ENCODE results near the gene GOLGA2. TPM values are rescaled to one million over a fixed set of nuclear protein-coding genes. Genes with fewer than 3 reads are reported as not detected.

Gene GOLGA2
- total RNA-seq, 4 donors from 2014 or later: 81.8 to 123 (median 116) TPM

- no peak for TF ChIP-seq CTCF (IDR thresholded peaks at IDR 0.05)
- TF ChIP-seq POLR2A (IDR thresholded peaks at IDR 0.05): no peak
- intact Hi-C loops (cut with DNase I; ENCODE audit: low total_unique reads): no loop called here
- no peak overlapping the region for H3K4me3 ChIP-seq (ENCODE audit: low read depth, poor library complexity, severe bottlenecking)
- 63 to 64% methylated on average over 15 of the region's 15 CpGs for WGBS, 2 donors
- no peak for DNase-seq (ENCODE audit: low spot score in 2 of 2)
Measured at GRCh38 chr9:128208946-128209669, 66.7 kb downstream of the GOLGA2 start.

- no peak overlapping the region for H3K4me3 ChIP-seq (ENCODE audit: low read depth, poor library complexity, severe bottlenecking)
- DNase-seq (ENCODE audit: low spot score in 2 of 2): no peak
- intact Hi-C loops (cut with DNase I; ENCODE audit: low total_unique reads): no loop called here
- TF ChIP-seq CTCF (IDR thresholded peaks at IDR 0.05) (no peak), POLR2A (IDR thresholded peaks at IDR 0.05) (no peak)
- WGBS, 2 donors: 32 to 47% methylated on average over 7 of the region's 7 CpGs
Measured at GRCh38 chr9:128208386-128208785, 67.4 kb downstream of the GOLGA2 start.

GRCh38 chr9:128206916-128207910 is 68.6 kb downstream of the GOLGA2 start:
- TF ChIP-seq POLR2A (IDR thresholded peaks at IDR 0.05) (no peak), CTCF (IDR thresholded peaks at IDR 0.05) (no peak)
- intact Hi-C loops (cut with DNase I; ENCODE audit: low total_unique reads): no loop called here
- H3K4me3 ChIP-seq (ENCODE audit: low read depth, poor library complexity, severe bottlenecking): no peak overlapping the region
- 64 to 70% methylated on average over 15 of the region's 15 CpGs for WGBS, 2 donors
- no peak for DNase-seq (ENCODE audit: low spot score in 2 of 2)

GRCh38 chr9:128206484-128206883 is 69.3 kb downstream of the GOLGA2 start:
- intact Hi-C loops (cut with DNase I; ENCODE audit: low total_unique reads): no loop called here

More at GRCh38 chr9:128206484-128206883, 69.3 kb downstream of the GOLGA2 start:
- no peak for DNase-seq (ENCODE audit: low spot score in 2 of 2)
- no peak overlapping the region for H3K4me3 ChIP-seq (ENCODE audit: low read depth, poor library complexity, severe bottlenecking)
- WGBS, 2 donors: 80 to 88% methylated on average over 3 of the region's 3 CpGs
- TF ChIP-seq CTCF (IDR thresholded peaks at IDR 0.05) (no peak), POLR2A (IDR thresholded peaks at IDR 0.05) (no peak)

MicroRNA genes within 50 kb of the gene (microRNA counts, 767-probe panel; counts per million panel counts)
- microRNA hsa-miR-199b-5p: 14,672 to 16,533 counts per million in 2 donors
- microRNA hsa-miR-3154: 0 to 358 counts per million in 2 donors

Small RNA genes within 50 kb of the gene (microRNA-seq; reads per million reads assigned to microRNA genes)
- 2,461 to 2,677 reads per million in 2 donors for gene MIR199B (ENCODE audit: borderline number of aligned reads in 1 of 2, borderline replicate concordance in 2 of 2)
- gene MIR3154 (ENCODE audit: borderline number of aligned reads in 1 of 2, borderline replicate concordance in 2 of 2): 0 to 1.1 reads per million in 2 donors

Other genes starting within 250 kb of the GOLGA2 start
- 10 to 100 TPM in 1 of 4 donors, 1 to 10 TPM in 3; 8.6 to 10.8 (median 9.6) TPM for gene NAIF1, start 208.7 kb downstream of the GOLGA2 start, total RNA-seq
- 10 to 100 TPM; 26.4 to 40.3 (median 32.0) TPM for gene SLC25A25, start 207.8 kb downstream of the GOLGA2 start, total RNA-seq
- gene PTGES2, start 148.3 kb downstream of the GOLGA2 start, total RNA-seq: 10 to 100 TPM; 32.6 to 66.5 (median 56.3) TPM
- gene LCN2, start 126.6 kb downstream of the GOLGA2 start, total RNA-seq: 10 to 100 TPM in 2 of 4 donors, 1 to 10 TPM in 2; 3.7 to 33.8 (median 19.1) TPM
- 100 to 1,000 TPM; 288 to 606 (median 392) TPM for gene BBLN, start 115.7 kb downstream of the GOLGA2 start, total RNA-seq
- 100 to 1,000 TPM in 1 of 4 donors, 10 to 100 TPM in 3; 71.6 to 135 (median 83.9) TPM for gene CIZ1, start 84.4 kb downstream of the GOLGA2 start, total RNA-seq
- gene DNM1, start 72.6 kb downstream of the GOLGA2 start, total RNA-seq: 10 to 100 TPM in 1 of 4 donors, 1 to 10 TPM in 3; 6.9 to 11.4 (median 9.0) TPM
- 10 to 100 TPM; 12.3 to 31.1 (median 24.8) TPM for gene SWI5, start 269 bp upstream of the GOLGA2 start, total RNA-seq
- gene TRUB2, start 46.4 kb upstream of the GOLGA2 start, total RNA-seq: 10 to 100 TPM; 10.8 to 13.9 (median 11.5) TPM
- 100 to 1,000 TPM in 2 of 4 donors, 10 to 100 TPM in 2; 80.4 to 120 (median 99.4) TPM for gene COQ4, start 46.8 kb upstream of the GOLGA2 start, total RNA-seq
- gene SLC27A4, start 64.5 kb upstream of the GOLGA2 start, total RNA-seq: 100 to 1,000 TPM in 1 of 4 donors, 10 to 100 TPM in 3; 64.7 to 105 (median 73.3) TPM
- gene URM1, start 95.4 kb upstream of the GOLGA2 start, total RNA-seq: 10 to 100 TPM; 24.3 to 37.7 (median 31.1) TPM
- 10 to 100 TPM in 1 of 4 donors, 1 to 10 TPM in 3; 5.6 to 21.3 (median 7.3) TPM for gene CERCAM, start 144.8 kb upstream of the GOLGA2 start, total RNA-seq
- 10 to 100 TPM; 15.0 to 22.1 (median 18.0) TPM for gene ODF2, start 180.0 kb upstream of the GOLGA2 start, total RNA-seq
- gene GLE1, start 228.7 kb upstream of the GOLGA2 start, total RNA-seq: 10 to 100 TPM; 28.6 to 44.3 (median 30.8) TPM